Endothelial cell of umbilical vein (primary cell): ENCODE measurements around the gene COL9A3.

ENCODE experiments used
- EZH2 ChIP-seq: IDR thresholded peaks from 2 replicates; pipeline ENCODE4 v1.6.1; 2012; ENCODE audit warnings: borderline replicate concordance, low read depth, mild to moderate bottlenecking, moderate library complexity, low read length, inconsistent platforms; ENCODE audit not compliant: severe bottlenecking
- POLR2A ChIP-seq: IDR thresholded peaks from 2 replicates; pipeline ENCODE4 v1.6.1; 2012; ENCODE audit warnings: low read depth, mild to moderate bottlenecking, control low read depth, low read length
- TF ChIP-seq, protein P1 (sequence below), 2 donors: IDR thresholded peaks; 1 replicate in 1 of 2; 2 replicates in 1 of 2; pipeline ENCODE4 v1.5.1; 2011; ENCODE audit warnings: low read length in 2 of 2, mild to moderate bottlenecking in 2 of 2, moderate library complexity in 2 of 2, control low read depth in 1 of 2, inconsistent platforms in 1 of 2, low read depth in 1 of 2; ENCODE audit not compliant: insufficient read depth in 1 of 2; ENCODE audit errors: extremely low read depth in 1 of 2

- no peak for TF ChIP-seq EZH2
- TF ChIP-seq, protein P1, sequence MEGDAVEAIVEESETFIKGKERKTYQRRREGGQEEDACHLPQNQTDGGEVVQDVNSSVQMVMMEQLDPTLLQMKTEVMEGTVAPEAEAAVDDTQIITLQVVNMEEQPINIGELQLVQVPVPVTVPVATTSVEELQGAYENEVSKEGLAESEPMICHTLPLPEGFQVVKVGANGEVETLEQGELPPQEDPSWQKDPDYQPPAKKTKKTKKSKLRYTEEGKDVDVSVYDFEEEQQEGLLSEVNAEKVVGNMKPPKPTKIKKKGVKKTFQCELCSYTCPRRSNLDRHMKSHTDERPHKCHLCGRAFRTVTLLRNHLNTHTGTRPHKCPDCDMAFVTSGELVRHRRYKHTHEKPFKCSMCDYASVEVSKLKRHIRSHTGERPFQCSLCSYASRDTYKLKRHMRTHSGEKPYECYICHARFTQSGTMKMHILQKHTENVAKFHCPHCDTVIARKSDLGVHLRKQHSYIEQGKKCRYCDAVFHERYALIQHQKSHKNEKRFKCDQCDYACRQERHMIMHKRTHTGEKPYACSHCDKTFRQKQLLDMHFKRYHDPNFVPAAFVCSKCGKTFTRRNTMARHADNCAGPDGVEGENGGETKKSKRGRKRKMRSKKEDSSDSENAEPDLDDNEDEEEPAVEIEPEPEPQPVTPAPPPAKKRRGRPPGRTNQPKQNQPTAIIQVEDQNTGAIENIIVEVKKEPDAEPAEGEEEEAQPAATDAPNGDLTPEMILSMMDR (IDR thresholded peaks at IDR 0.05; ENCODE audit: extremely low read depth in 1 of 2, insufficient read depth in 1 of 2, low read depth in 1 of 2, low read length in 2 of 2), result no peak
- TF ChIP-seq POLR2A, result no peak
Measured at GRCh38 chr20:62809530-62810428, 7.1 kb upstream of the COL9A3 start.
